ENCODE results near the gene MAP4K5. TPM values are rescaled to one million over a fixed set of nuclear protein-coding genes. Genes with fewer than 3 reads are reported as not detected.

MAP4K5 gene
- polyA plus RNA-seq, 1 donor = 37.2 TPM

GRCh38 chr14:50388256-50388931 is 144.0 kb downstream of the MAP4K5 start:
- Histone ChIP-seq H3K9me3 (ENCODE audit: control insufficient read depth, low read depth, low read length) (no peaks in the 10 kb centered on the region), H3K4me1 (ENCODE audit: control insufficient read depth, insufficient read depth, low read length) (peaks cover 27% of the 10 kb centered on the region), H3K36me3 (ENCODE audit: control insufficient read depth, insufficient read depth, low read length) (no peaks in the 10 kb centered on the region), H3K4me3 (ENCODE audit: low read length) (no peak overlapping the region), H3K27ac (ENCODE audit: low read length) (peak overlapping the region; percentile 71), H3K27me3 (ENCODE audit: control insufficient read depth, insufficient read depth, low read length) (no peaks in the 10 kb centered on the region)
- no CpG with 5 or more reads among the region's 9 CpGs for WGBS (ENCODE audit: insufficient coverage, low lambda C conversion rate)
- peak; percentile 91 for DNase-seq

GRCh38 chr14:50387548-50387947 is 144.8 kb downstream of the MAP4K5 start:
- Histone ChIP-seq H3K27me3 (ENCODE audit: control insufficient read depth, insufficient read depth, low read length) (no peaks in the 10 kb centered on the region), H3K4me1 (ENCODE audit: control insufficient read depth, insufficient read depth, low read length) (peaks cover 20% of the 10 kb centered on the region), H3K36me3 (ENCODE audit: control insufficient read depth, insufficient read depth, low read length) (no peaks in the 10 kb centered on the region), H3K4me3 (ENCODE audit: low read length) (no peak overlapping the region), H3K27ac (ENCODE audit: low read length) (no peak overlapping the region), H3K9me3 (ENCODE audit: control insufficient read depth, low read depth, low read length) (no peaks in the 10 kb centered on the region)
- no peak for DNase-seq
- WGBS (ENCODE audit: insufficient coverage, low lambda C conversion rate) = 83% methylated on average over 1 of the region's 1 CpG

GRCh38 chr14:50383618-50384225 is 148.6 kb downstream of the MAP4K5 start:
- no peak overlapping the region for H3K4me3 ChIP-seq (ENCODE audit: low read length)
- H3K27me3 ChIP-seq (ENCODE audit: control insufficient read depth, insufficient read depth, low read length) = no peaks in the 10 kb centered on the region
- WGBS (ENCODE audit: insufficient coverage, low lambda C conversion rate) = no CpG with 5 or more reads among the region's 3 CpGs
- H3K36me3 ChIP-seq (ENCODE audit: control insufficient read depth, insufficient read depth, low read length) = peaks cover 2% of the 10 kb centered on the region
- DNase-seq = no peak
- H3K4me1 ChIP-seq (ENCODE audit: control insufficient read depth, insufficient read depth, low read length) = peaks cover 4% of the 10 kb centered on the region
- H3K27ac ChIP-seq (ENCODE audit: low read length) = no peak overlapping the region
- H3K9me3 ChIP-seq (ENCODE audit: control insufficient read depth, low read depth, low read length) = no peaks in the 10 kb centered on the region

GRCh38 chr14:50381823-50382287 is 150.5 kb downstream of the MAP4K5 start:
- Histone ChIP-seq H3K9me3 (ENCODE audit: control insufficient read depth, low read depth, low read length) (no peaks in the 10 kb centered on the region), H3K27ac (ENCODE audit: low read length) (no peak overlapping the region), H3K27me3 (ENCODE audit: control insufficient read depth, insufficient read depth, low read length) (no peaks in the 10 kb centered on the region), H3K4me3 (ENCODE audit: low read length) (no peak overlapping the region), H3K4me1 (ENCODE audit: control insufficient read depth, insufficient read depth, low read length) (no peaks in the 10 kb centered on the region), H3K36me3 (ENCODE audit: control insufficient read depth, insufficient read depth, low read length) (peaks cover 2% of the 10 kb centered on the region)
- WGBS (ENCODE audit: insufficient coverage, low lambda C conversion rate) = no CpG with 5 or more reads among the region's 14 CpGs
- peak in 1 of 2 donors; percentile 54 for DNase-seq

GRCh38 chr14:50381008-50381407 is 151.4 kb downstream of the MAP4K5 start:
- Histone ChIP-seq H3K4me3 (ENCODE audit: low read length) (no peak overlapping the region), H3K27ac (ENCODE audit: low read length) (no peak overlapping the region), H3K36me3 (ENCODE audit: control insufficient read depth, insufficient read depth, low read length) (peaks cover 2% of the 10 kb centered on the region), H3K27me3 (ENCODE audit: control insufficient read depth, insufficient read depth, low read length) (no peaks in the 10 kb centered on the region), H3K9me3 (ENCODE audit: control insufficient read depth, low read depth, low read length) (no peaks in the 10 kb centered on the region), H3K4me1 (ENCODE audit: control insufficient read depth, insufficient read depth, low read length) (no peaks in the 10 kb centered on the region)
- no peak for DNase-seq
- WGBS (ENCODE audit: insufficient coverage, low lambda C conversion rate) = no CpG with 5 or more reads among the region's 1 CpG

GRCh38 chr14:50380455-50380854 is 151.9 kb downstream of the MAP4K5 start:
- no peak overlapping the region for H3K27ac ChIP-seq (ENCODE audit: low read length)
- WGBS (ENCODE audit: insufficient coverage, low lambda C conversion rate) = no CpG with 5 or more reads among the region's 1 CpG

GRCh38 chr14:50379563-50379962 is 152.8 kb downstream of the MAP4K5 start:
- H3K27ac ChIP-seq (ENCODE audit: low read length) = no peak overlapping the region
- no peaks in the 10 kb centered on the region for H3K27me3 ChIP-seq (ENCODE audit: control insufficient read depth, insufficient read depth, low read length)
- no peaks in the 10 kb centered on the region for H3K9me3 ChIP-seq (ENCODE audit: control insufficient read depth, low read depth, low read length)
- WGBS (ENCODE audit: insufficient coverage, low lambda C conversion rate) = no CpG with 5 or more reads among the region's 2 CpGs
- H3K4me1 ChIP-seq (ENCODE audit: control insufficient read depth, insufficient read depth, low read length) = no peaks in the 10 kb centered on the region
- H3K4me3 ChIP-seq (ENCODE audit: low read length) = no peak overlapping the region
- H3K36me3 ChIP-seq (ENCODE audit: control insufficient read depth, insufficient read depth, low read length) = peaks cover 2% of the 10 kb centered on the region
- no peak for DNase-seq

More at GRCh38 chr14:50380455-50380854, 151.9 kb downstream of the MAP4K5 start:
- DNase-seq = no peak
- H3K4me3 ChIP-seq (ENCODE audit: low read length) = no peak overlapping the region
- H3K36me3 ChIP-seq (ENCODE audit: control insufficient read depth, insufficient read depth, low read length) = peaks cover 2% of the 10 kb centered on the region
- H3K9me3 ChIP-seq (ENCODE audit: control insufficient read depth, low read depth, low read length) = no peaks in the 10 kb centered on the region
- H3K27me3 ChIP-seq (ENCODE audit: control insufficient read depth, insufficient read depth, low read length) = no peaks in the 10 kb centered on the region
- H3K4me1 ChIP-seq (ENCODE audit: control insufficient read depth, insufficient read depth, low read length) = no peaks in the 10 kb centered on the region

- Histone ChIP-seq H3K9me3 (ENCODE audit: control insufficient read depth, low read depth, low read length) (no peaks in the 10 kb centered on the region), H3K4me3 (ENCODE audit: low read length) (no peak overlapping the region), H3K4me1 (ENCODE audit: control insufficient read depth, insufficient read depth, low read length) (no peaks in the 10 kb centered on the region), H3K27me3 (ENCODE audit: control insufficient read depth, insufficient read depth, low read length) (no peaks in the 10 kb centered on the region), H3K36me3 (ENCODE audit: control insufficient read depth, insufficient read depth, low read length) (peaks cover 2% of the 10 kb centered on the region), H3K27ac (ENCODE audit: low read length) (no peak overlapping the region)
- no peak for DNase-seq
- WGBS (ENCODE audit: insufficient coverage, low lambda C conversion rate) = no CpG with 5 or more reads among the region's 4 CpGs
Measured at GRCh38 chr14:50377550-50378085, 154.8 kb downstream of the MAP4K5 start.

GRCh38 chr14:50375760-50376159 is 156.6 kb downstream of the MAP4K5 start:
- Histone ChIP-seq H3K4me3 (ENCODE audit: low read length) (no peak overlapping the region), H3K36me3 (ENCODE audit: control insufficient read depth, insufficient read depth, low read length) (peaks cover 2% of the 10 kb centered on the region), H3K4me1 (ENCODE audit: control insufficient read depth, insufficient read depth, low read length) (no peaks in the 10 kb centered on the region), H3K27me3 (ENCODE audit: control insufficient read depth, insufficient read depth, low read length) (no peaks in the 10 kb centered on the region), H3K9me3 (ENCODE audit: control insufficient read depth, low read depth, low read length) (peaks cover 2% of the 10 kb centered on the region), H3K27ac (ENCODE audit: low read length) (no peak overlapping the region)
- DNase-seq = no peak
- WGBS (ENCODE audit: insufficient coverage, low lambda C conversion rate) = no CpG with 5 or more reads among the region's 5 CpGs

GRCh38 chr14:50373959-50374358 is 158.4 kb downstream of the MAP4K5 start:
- Histone ChIP-seq H3K27me3 (ENCODE audit: control insufficient read depth, insufficient read depth, low read length) (no peaks in the 10 kb centered on the region), H3K4me1 (ENCODE audit: control insufficient read depth, insufficient read depth, low read length) (no peaks in the 10 kb centered on the region), H3K4me3 (ENCODE audit: low read length) (no peak overlapping the region), H3K9me3 (ENCODE audit: control insufficient read depth, low read depth, low read length) (peaks cover 5% of the 10 kb centered on the region), H3K27ac (ENCODE audit: low read length) (no peak overlapping the region), H3K36me3 (ENCODE audit: control insufficient read depth, insufficient read depth, low read length) (peaks cover under 1% of the 10 kb centered on the region)
- WGBS (ENCODE audit: insufficient coverage, low lambda C conversion rate) = 80% methylated on average over 1 of the region's 3 CpGs
- DNase-seq = no peak
